NCI-H1930 (cell line): ENCODE measurements around the gene GDF10.

ENCODE experiments used
- DNase-seq, 2 experiments: peaks; one replicate each; lab custom pipeline; 2025; lab: John Stamatoyannopoulos, UW

GDF10 gene

DNA sequence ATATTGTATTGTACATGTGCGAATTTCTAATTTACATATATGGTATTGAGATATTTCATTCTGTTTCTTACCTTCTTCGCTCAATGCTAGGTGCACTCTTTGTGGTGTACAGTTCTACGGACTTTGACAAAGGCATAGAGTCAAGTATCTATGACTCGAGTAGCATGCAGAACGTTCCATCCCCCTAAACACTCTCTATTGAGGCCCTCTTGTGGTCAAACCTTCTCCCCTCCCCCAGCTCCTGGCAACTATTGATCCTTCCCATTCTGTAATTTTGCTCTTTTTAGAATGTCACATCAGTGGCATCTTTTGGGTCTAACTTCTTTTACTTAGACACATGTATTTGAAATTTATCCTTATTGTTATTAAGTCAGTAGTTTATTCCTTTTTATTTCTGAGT, 30.7 kb upstream of the GDF10 start:
- DNase-seq, result no peak

DNA sequence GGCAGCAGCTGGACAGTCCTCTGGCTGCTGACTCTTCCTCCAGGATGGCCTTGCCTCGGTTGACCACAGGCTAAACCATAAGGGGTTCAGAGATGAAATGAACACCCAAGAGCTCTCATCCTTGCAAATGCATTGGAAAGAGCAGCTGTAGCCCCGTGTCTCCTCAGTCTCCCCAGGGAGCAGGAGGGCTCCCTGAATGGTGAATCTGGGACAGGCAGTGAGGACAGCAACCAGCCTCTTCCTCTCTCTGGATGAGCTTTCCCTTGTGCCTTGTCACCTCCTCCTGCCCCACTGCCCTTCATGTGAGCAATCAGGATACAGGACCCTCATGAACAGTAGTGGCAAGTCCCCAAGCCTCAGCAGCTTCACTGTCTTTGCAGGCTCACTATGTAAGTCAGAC, 23.9 kb upstream of the GDF10 start:
- DNase-seq, result no peak

DNA sequence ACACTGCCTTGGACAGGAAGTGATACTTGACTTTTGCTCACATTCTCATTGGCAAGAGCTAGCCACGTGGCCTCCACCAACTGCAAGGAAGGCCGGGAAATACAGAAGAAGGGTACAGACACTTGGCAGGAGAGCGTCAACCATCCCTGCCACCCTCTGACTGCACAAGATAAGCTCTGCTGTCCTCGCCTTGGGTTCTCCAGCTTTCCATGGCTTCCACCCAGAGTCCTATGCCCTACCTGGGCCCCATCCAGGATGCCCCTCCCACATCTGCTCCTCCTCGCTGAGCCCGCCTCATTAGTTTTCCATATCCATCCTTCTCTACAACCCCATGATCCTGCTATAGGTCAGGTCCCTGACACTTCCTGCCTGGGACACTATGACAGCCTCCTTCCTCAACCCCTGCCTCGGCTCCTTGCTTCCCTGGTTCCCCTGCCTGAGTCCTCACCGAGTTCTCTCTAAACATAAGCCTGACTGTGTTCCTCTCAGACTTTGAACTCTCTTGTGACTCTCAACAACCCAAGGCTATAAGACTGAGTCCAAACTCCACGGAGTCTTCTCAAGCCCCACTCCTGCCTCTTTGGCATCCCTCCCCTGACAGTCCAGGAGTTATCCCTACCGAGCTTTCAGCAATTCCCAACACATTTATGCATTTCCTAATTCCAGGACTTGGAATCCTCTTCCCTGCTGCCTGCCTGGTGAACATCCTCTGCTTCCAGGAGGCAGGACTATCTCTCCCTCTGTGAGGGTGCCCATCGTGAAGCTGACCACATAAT, 23.2 kb upstream of the GDF10 start:
- no peak for DNase-seq

DNA sequence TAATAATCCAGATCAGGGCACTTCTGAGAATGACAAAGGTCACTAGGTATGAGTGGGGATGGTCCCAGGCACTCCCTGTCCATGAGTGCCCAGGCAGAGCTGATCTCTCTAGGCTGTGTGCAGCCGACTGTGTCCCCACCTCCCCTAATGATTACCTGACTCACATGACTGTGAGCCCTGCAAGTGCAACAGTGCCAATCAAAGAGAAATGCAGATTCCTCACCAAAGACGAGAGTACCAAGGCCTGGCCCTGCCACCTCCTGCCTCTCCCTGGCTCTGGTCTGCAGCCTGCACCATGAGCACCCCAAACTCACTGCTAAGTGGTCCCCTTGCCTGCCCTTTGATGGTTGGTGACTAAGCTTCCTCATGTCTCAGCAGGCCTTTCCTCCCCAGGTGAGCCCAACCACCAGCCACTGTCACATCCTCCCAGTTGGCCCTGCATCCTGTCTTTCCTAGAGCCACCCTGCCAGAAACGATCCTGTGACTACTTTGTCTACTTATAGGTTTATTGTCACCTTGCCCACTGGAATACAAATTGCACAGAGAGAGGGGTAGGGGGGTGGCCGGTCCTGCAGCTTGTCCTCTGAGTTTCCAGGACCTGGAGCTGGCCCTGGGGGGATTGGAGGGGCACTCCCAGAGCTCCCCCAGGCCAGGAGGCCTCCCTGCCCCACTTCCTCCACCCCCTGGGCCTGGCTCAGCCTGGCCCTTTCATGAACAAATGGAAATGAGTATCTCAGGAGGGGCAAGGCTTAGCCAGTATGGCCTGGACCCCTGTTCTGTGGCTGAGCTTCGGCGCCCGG, 22.4 kb upstream of the GDF10 start:
- no peak for DNase-seq

DNA sequence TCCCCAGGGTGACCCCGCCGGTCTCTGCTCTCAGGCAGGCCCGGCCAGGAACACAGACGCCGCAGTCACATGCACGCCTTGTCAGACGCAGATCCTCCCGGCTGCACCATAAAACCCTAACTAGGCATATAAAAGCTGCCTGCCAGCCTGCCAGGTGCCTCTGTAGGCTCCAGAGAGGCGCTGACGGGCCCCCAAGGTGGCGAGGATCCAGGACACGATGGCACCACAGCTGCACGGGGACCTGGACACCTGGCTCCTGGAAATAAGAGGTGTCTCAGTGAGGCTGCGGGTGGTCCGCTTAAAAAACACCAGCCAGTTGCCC, 21.9 kb upstream of the GDF10 start:
- DNase-seq, result no peak

DNA sequence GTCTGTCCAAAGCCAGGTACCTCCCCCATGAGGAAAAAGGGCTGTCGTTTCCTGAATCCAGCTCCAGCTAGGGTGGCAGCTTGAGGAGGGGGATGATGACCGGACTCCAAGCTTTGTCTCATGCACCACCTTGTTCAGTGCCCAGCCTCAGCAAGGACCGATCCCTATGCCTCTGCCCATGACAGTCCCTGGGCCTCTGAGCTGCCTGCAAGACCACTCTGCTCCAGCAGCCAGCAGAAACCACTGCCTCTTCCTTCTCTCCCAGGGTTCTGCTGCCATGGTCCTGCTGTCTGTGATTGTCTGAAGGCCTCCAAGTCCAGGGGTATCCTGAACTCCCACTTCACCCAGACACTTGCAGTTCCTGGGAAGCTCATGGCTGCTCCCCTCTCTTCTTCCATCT, 21.3 kb upstream of the GDF10 start:
- DNase-seq, result no peak

DNA sequence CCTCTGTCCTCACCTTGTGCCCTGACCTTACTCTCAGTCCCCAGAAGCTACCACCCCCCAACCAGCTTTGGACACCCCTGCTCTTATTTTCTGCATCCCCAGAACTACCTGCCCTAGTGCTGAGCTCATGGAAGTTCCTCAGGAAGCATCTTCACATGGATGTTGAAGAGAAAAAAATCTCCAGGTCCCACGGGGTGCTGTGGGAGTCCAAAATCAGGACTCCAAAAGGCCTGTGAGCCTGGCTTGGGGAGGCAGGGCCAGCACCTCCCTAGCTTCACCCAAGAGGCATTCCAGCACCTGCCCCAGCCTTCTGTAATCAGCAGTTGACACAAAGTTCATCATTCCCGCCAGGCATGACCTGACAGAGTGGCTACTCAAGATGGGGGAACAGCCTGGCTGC, 20.7 kb upstream of the GDF10 start:
- DNase-seq, result no peak

DNA sequence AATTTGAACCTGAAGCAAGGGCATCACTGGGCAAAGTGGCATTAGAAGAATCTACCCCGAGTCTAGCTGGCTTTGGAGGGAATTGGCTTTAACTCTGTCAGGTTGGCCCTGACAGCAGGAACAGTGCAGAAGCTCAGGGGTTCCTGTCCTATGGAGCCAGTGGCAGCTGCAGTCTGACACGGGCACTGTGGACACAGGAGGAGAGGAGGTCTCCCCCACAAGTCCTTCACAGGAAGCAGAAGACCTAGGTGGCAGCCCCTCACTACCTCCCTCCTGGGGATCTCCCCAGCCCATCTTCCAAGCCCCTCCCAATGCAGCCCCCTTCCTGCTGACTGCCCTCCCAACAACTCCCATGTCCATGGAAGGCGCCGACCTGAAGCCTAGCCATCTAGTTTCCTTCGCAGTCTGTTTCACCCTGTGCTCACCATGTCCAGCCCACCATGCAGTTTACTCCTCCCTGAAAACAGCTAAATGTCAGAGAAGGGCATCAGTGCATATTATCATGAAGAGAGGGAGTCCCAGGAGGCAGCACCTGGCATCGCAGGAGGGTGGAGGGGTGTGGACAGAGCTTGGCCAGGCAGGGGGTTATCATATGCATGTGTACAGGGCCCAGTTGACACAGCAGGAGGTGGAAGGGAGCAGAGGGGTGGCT, 17.9 kb upstream of the GDF10 start:
- DNase-seq, result no peak

DNA sequence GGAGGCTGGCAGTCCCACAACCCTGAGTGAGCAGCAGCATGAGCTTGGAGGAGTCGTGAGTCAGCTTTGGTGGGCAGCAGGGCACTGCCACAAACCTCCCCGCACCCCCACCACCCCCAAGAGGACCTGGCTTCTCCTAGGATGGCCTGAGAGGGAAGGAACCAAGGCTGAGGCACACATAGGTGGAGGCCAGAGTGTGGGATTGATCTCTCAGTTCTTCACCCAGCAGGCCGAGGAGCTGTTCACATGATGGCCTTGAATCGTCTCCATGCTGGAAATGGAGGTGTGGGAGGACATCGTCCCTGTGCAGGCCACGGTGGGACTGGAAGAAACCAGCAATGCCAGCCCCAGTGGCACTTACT, 17.4 kb upstream of the GDF10 start:
- DNase-seq, result no peak

DNA sequence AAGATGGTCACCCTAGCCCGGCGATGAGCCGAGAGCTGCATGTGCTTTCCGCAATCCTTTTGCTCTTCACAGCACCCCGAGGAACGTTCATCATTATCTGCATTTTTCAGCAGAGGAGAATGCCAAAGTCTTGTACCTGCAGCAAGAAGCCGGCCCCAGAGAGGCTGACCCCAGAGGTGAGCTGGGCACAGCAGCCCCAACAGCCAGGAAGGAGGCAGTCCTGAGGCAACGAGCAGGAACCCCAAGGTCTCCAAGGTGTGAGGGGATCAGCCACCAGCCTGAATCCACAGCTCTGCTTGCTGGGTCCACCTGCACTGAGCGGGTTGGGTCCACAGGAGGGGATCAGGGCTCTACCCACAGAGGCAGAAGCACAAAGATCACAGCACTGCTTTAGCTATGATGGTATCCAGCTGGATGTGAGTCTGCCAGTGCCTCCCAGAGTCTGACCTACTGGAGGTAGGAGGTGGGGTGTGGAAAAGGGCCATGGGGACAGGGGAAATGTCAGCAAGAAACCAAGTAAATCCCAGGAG, 16.8 kb upstream of the GDF10 start:
- DNase-seq, result no peak

DNA sequence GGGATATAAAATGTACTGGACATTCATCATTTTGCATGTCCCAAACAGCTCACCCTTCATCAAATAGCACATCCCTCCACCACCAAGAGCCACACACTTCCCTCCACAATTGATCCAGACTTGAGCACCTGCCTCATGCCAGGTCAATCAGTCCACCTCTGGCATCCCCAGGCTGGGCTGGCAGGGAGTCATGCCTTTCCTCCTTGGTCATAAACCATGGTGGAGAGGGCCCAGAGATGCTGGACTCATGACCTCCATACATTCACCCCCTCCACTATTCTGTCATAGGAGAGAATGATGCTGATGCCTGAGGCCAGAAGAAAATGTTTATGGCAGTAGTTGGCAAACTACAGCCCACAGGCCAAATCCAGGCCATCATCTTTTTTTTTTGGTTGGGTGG, 16.1 kb upstream of the GDF10 start:
- DNase-seq, result no peak

DNA sequence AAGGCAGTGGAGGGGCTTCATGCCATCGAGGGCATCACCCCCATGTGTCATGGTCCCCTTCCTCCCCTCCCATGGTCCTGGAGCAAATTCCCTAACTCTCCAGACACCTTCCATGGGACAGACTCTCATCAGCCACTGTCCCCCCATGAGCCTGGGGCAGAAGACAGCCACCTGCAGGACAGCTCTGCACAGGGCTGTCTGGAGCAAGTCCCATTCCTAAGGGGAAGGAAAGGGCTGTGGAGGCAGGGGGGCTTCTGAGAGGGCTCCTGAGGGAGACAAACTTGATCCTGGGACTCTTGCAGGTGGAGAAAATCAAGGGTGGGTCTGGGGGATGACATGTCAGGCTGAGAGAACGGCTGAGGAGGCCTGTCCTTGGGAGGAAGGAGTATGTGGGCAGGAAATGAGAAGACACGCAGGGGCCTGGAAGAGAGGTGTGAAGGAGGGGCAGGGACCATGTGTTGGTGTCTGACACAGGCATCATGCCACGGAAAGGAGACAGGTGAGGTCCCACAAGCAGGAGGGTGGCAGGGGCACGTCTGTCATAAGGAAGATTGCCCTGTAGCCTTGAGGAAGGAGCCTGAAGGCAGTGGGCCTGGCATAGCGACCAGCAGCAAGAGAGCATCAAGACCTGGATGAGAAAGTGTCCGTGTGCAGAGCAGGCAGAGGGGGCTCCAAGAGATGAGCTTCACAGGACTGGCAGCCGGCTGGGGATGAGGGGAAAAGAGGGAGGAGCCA, 14.4 kb upstream of the GDF10 start:
- DNase-seq, result no peak

DNA sequence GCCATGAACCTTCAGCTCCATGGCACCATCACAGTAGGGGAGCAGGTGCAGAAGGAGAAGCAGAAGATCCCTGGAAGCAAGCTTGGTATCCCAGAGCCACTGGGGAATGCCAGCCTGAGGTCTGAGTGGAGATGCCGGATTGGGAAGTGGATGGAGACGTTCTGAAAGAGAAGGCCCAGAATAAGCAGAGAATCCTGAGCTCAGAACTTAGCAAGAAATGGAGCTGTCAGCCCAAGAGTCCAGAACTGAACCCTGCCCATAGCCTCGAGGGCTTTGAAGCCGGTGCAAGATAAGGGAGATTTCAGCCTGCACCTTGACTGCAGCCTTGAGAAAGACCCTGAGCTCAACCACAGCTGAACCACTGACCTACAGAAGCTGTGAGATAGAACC, 13.9 kb upstream of the GDF10 start:
- DNase-seq, result no peak

DNA sequence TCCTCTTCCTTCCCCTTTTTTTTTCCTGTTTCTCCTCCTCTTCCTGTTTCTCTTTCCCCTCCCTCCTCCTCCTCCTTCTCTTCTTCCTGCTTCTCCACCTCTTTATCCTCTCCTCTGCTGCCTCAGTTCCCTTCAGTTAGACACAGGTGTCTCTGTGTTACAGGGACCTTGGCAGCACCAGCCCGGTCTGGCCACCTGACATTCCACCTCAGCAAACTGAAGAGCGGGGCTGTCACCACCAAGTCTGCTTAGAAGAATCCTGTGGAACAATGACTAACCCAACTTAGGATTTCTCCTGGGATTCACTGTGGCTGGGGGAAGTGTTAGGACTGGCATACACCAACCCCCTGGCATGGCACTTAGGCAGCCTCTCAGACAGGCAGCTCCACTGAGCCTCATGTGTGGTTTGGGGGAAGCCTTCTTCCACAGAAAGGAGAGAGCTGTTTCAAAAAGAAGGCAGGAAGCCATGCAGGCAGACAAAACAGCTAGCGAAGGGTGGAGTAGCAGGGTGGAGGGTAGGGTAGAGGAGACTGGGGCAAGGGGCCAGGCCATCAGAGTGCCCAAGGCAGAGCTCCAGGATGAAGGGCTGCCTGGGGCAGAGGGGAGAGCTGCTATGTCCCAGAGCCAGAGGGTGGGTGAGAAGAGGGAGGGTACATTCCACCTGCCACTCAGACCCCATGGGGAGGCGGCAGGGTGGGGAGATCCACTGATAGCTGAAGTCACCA, 13.2 kb upstream of the GDF10 start:
- no peak for DNase-seq

DNA sequence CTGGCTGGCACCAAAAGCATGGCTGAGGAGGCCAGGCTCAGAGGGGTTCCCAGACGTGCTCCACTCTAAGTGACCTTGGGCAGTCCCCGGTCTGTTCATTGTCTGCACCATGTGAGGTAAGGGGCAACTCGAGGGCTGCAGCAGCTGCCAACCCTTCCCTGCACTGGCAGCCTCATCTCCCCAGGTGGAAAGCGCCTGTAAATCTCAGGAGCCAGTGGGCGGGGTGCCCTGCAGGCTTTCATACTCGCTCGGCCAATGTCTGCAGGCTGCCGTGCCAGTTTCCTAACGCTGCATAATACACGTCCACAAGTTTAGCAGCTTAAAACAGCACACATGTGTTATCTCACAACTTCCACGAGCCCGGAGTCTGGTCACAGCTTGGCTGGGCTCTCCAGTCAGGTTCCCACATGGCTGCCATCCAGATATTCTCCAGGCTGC, 12.6 kb upstream of the GDF10 start:
- DNase-seq, result no peak

DNA sequence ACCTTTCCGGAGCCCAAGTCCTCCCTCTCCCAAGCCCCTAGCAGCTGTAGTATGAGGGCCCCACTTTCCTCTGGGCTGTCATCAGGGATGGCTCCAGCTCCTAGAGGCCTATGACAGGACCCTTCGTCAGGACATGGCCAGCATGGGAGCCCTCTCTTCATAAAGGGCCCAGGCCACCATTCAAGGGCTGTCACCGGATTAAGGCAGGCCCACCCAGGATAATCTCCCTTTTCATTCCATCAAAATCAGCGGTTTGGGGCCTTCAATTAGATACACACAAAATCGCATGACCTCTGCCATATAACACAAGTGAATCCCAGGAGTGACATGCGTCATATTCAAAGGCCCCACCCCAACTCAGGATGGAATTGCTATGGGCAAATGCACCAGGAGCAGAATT, 12.2 kb upstream of the GDF10 start:
- no peak for DNase-seq

DNA sequence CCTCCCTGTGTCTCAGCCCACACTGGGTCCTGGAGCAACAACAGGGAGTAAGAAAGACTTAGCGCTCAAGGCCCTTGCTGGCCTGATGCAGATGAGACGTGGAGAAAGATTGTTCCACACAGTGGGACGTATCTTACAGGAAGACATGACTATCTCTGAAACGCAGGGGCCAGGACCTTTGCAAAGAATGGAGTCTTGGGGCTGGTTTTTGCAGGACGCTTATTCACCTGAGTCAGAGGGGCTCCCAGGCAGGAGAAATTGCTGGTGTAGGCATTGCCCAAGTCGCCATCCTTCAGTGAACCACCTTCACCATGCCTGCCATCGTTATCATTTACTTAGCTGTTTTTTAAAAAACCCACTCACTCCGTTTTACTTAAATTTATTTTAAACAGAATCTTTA, 11.8 kb upstream of the GDF10 start:
- DNase-seq, result no peak

DNA sequence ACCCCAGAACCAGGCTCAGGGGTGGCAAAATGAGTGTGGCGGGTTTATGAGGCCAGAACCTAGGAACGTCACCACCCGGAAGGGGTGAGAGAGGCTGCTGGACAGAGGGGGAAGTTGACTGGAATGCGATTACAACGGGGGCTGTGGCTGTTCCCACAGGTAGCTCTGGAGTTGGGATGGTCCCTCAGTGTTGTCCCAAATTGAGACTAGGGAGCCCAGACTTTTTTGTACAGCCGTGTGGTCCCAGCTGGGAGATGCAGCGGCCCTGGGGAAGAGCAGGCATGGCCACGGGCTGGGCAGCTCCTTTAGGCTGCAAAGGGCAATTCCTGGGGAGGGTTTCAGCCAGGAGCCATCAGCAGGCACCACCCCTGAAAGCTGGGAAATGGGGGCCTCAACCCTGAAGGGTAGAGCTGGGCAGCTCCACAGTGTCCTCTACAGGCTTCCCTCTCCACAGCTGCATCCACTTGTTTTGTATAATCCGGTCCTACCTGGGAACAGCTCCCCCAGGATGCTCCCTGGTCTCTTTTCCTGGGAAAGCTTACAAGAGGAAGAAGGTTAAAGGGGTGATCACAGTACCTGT, 11.0 kb upstream of the GDF10 start:
- no peak for DNase-seq

DNA sequence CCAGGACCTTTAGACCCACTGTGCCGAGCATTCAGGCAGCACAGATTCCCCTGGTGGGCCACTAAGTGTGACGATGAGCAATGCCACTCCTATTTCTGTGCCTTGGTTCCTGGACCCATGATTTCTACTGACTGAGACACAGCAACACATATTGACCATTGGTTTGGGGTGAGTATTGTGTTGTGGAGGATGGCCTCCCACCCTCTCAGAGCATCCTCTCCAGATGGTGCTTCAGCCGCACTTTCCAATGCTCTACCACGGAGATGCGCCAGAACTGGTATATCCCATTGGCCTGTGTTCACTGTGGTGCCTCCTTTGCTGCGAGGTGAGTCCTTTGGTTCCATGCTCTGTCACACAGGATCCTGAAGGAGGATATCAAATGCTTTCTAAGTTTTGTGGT, 10.1 kb upstream of the GDF10 start:
- no peak for DNase-seq

DNA sequence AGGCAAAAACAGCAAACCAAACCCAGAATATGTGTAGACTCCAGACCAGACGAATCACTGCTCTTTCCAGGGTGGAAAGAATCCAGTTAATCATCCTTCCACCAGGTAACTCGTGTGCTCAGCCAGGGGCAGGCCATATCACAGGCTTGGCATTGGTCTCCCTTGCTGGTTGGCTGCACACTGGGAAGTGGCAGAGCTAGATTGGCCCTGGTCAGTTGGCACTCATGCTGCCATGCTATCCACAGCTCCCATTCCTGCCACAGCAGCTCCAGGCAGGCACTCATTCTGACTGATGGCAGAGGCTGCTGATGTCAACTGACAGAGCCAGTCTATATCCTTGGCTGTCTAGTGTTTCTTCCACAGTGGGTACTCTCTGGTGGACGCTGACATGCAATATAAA, 9.7 kb upstream of the GDF10 start:
- no peak for DNase-seq

DNA sequence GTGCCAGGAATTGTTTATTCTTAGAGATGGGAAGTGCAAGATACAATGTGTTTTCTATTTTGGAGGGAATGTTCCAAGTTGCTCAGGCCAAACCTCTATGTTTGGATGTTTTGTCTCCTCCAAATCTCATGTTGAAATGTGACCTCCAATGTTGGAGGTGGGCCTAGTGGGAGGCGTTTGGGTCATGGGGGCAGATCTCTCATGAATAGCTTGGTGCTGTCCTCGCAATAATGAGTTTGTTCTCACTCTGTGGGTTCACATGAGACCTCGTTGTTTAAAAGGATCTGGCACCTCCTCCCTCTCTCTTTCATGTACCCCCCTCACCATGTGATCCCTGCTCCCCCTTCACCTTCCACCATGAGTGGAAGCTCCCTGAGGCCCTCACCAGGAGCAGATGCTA, 8.3 kb upstream of the GDF10 start:
- DNase-seq, result no peak
